Measurements from ENCODE around the gene INPPL1. TPM values are rescaled to one million over a fixed set of nuclear protein-coding genes. Genes with fewer than 3 reads are reported as not detected.

Gene INPPL1
- total RNA-seq, 1 donor from 2014 or later, result 117 TPM

- intact Hi-C loops (cut with micrococcal nuclease), result no loop called here
Observed at GRCh38 chr11:72231396-72232259, 7.1 kb downstream of the INPPL1 start.

- intact Hi-C loops (cut with micrococcal nuclease), result no loop called here
Observed at GRCh38 chr11:72232260-72233055, 7.9 kb downstream of the INPPL1 start.

GRCh38 chr11:72233056-72233772 is 8.6 kb downstream of the INPPL1 start:
- intact Hi-C loops (cut with micrococcal nuclease), result no loop called here

GRCh38 chr11:72233773-72234513 is 9.4 kb downstream of the INPPL1 start:
- intact Hi-C loops (cut with micrococcal nuclease), result no loop called here

- intact Hi-C loops (cut with micrococcal nuclease), result no loop called here
Observed at GRCh38 chr11:72234514-72234830, 9.9 kb downstream of the INPPL1 start.

GRCh38 chr11:72234920-72235319 is 10.4 kb downstream of the INPPL1 start:
- intact Hi-C loops (cut with micrococcal nuclease), result no loop called here

- intact Hi-C loops (cut with micrococcal nuclease), result no loop called here
Observed at GRCh38 chr11:72235351-72236057, 10.9 kb downstream of the INPPL1 start.

GRCh38 chr11:72236083-72236697 is 11.6 kb downstream of the INPPL1 start:
- intact Hi-C loops (cut with micrococcal nuclease), result no loop called here

GRCh38 chr11:72236774-72237111 is 12.2 kb downstream of the INPPL1 start:
- intact Hi-C loops (cut with micrococcal nuclease), result no loop called here

GRCh38 chr11:72237112-72237931 is 12.8 kb downstream of the INPPL1 start:
- intact Hi-C loops (cut with micrococcal nuclease), result no loop called here

- intact Hi-C loops (cut with micrococcal nuclease), result loop anchor here (1.0 kb wide), 2 partner anchors 196 to 213 kb away; partner anchors contain the start of gene CLPB
Observed at GRCh38 chr11:72238040-72238450, 13.5 kb downstream of the INPPL1 start.

- intact Hi-C loops (cut with micrococcal nuclease), result loop anchor here (1.0 kb wide), 2 partner anchors 196 to 213 kb away; partner anchors contain the start of gene CLPB
Observed at GRCh38 chr11:72238492-72239312, 14.1 kb downstream of the INPPL1 start.

GRCh38 chr11:72239313-72239848 is 14.8 kb downstream of the INPPL1 start:
- intact Hi-C loops (cut with micrococcal nuclease), result no loop called here

- intact Hi-C loops (cut with micrococcal nuclease), result loop anchor here (2.0 kb wide), 1 partner anchor 57 kb away; no protein-coding TSS in a partner anchor
Observed at GRCh38 chr11:72239849-72240460, 15.4 kb downstream of the INPPL1 start.

GRCh38 chr11:72240461-72241290 is 16.1 kb downstream of the INPPL1 start:
- intact Hi-C loops (cut with micrococcal nuclease), result loop anchor here (2.0 kb wide), 1 partner anchor 58 kb away; no protein-coding TSS in a partner anchor

GRCh38 chr11:72241291-72241781 is 16.8 kb downstream of the INPPL1 start:
- intact Hi-C loops (cut with micrococcal nuclease), result loop anchor here (2.0 kb wide), 1 partner anchor 59 kb away; no protein-coding TSS in a partner anchor
